ENCODE measurements around the gene SPDYE2. TPM values are rescaled to one million over a fixed set of nuclear protein-coding genes. Genes with fewer than 3 reads are reported as not detected.
"Not testable (repeated sequence)": the region's sequence is repeated elsewhere in the genome, so short reads cannot be mapped to it uniquely, and the experiment has no call there.

The SPDYE2 gene
- total and polyA plus RNA-seq, 2 donors (not counting 1 experiment from before 2014, with no cell fraction given): 0.07 to 0.47 TPM

DNA sequence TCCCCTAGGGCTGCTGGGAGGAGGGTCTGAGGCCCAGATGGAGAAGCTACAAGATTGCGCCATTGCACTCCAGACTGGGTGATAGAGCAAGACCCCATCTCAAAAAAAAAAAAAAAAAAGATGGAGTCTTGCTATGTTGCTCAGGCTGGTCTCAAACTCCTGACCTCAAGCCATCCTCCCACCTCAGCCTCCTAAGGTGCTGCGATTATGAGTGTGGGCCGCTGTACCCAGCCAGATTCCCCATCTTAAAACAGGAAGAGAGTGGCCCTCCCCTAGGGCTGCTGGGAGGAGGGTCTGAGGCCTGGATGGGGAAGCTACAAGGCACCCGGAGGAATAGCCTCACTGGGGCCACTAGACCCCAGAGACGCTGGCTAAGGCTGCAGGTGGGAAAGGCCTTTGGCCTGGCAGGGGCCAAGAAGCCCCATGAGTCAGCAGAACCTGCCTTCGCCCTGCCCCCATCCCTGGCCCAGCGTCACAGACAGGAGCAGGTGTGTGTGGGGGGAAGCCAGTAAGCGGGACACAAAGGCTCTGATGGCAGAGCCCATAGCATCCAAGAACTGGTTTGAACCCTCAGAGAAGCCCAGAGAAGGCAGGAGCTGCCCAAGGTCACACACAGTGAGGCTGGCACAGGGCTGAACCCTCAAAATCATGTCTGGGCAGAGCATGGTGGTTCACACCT, 43.5 kb upstream of the SPDYE2 start:
- H3K4me2 ChIP-seq (replicated peaks; ENCODE audit: low read depth, low read length, poor library complexity, severe bottlenecking); H3K27me3 Mint-ChIP-seq; H3K4me1 Mint-ChIP-seq; ATAC-seq (ENCODE audit: low read depth); H3K27ac ChIP-seq (ENCODE audit: low read length in 2 of 2); H3K4me1 ChIP-seq (ENCODE audit: control insufficient read depth in 2 of 2, insufficient read depth in 2 of 2, low read length in 2 of 2); H3K36me3 ChIP-seq (replicated peaks in 1 of 2; ENCODE audit: control extremely low read depth in 1 of 2, control insufficient read depth in 1 of 2, extremely low read depth in 1 of 2, insufficient read depth in 2 of 2, low read length in 1 of 2); intact Hi-C loops (cut with micrococcal nuclease); H3K27me3 ChIP-seq (replicated peaks in 1 of 4; ENCODE audit: control extremely low read depth in 1 of 4, control insufficient read depth in 3 of 4, insufficient read depth in 4 of 4, low read length in 3 of 4); H3K79me2 ChIP-seq (ENCODE audit: control insufficient read depth, insufficient read depth, low read length); DNase-seq; H3K4me3 Mint-ChIP-seq; H4K20me1 ChIP-seq (ENCODE audit: control insufficient read depth, insufficient read depth, low read length, poor library complexity, severe bottlenecking); H3K9me3 ChIP-seq (ENCODE audit: control extremely low read depth in 1 of 3, control insufficient read depth in 2 of 3, insufficient read depth in 1 of 3, low read length in 2 of 3); H2AFZ ChIP-seq (ENCODE audit: insufficient read depth, low read depth, low read length, poor library complexity, severe bottlenecking); H3K9ac ChIP-seq (ENCODE audit: low read length); CTCF ChIA-PET; H3K4me3 ChIP-seq (ENCODE audit: control extremely low read depth in 1 of 5, extremely low read depth in 1 of 5, insufficient read depth in 1 of 5, low read depth in 2 of 5, low read length in 4 of 5); POLR2A ChIA-PET; H3K27ac Mint-ChIP-seq; H3K9me3 Mint-ChIP-seq (ENCODE audit: insufficient read depth): not testable (repeated sequence)
- WGBS (ENCODE audit: insufficient coverage): no CpG with 5 or more reads among the region's 8 CpGs

- H3K36me3 ChIP-seq (replicated peaks in 1 of 2; ENCODE audit: control extremely low read depth in 1 of 2, control insufficient read depth in 1 of 2, extremely low read depth in 1 of 2, insufficient read depth in 2 of 2, low read length in 1 of 2); H3K27ac Mint-ChIP-seq; H3K9ac ChIP-seq (ENCODE audit: low read length); H2AFZ ChIP-seq (ENCODE audit: insufficient read depth, low read depth, low read length, poor library complexity, severe bottlenecking); H3K27ac ChIP-seq (ENCODE audit: low read length in 2 of 2); H3K79me2 ChIP-seq (ENCODE audit: control insufficient read depth, insufficient read depth, low read length); H3K9me3 Mint-ChIP-seq (ENCODE audit: insufficient read depth); H4K20me1 ChIP-seq (ENCODE audit: control insufficient read depth, insufficient read depth, low read length, poor library complexity, severe bottlenecking); H3K4me3 ChIP-seq (ENCODE audit: control extremely low read depth in 1 of 5, extremely low read depth in 1 of 5, insufficient read depth in 1 of 5, low read depth in 2 of 5, low read length in 4 of 5); ATAC-seq (ENCODE audit: low read depth); H3K9me3 ChIP-seq (ENCODE audit: control extremely low read depth in 1 of 3, control insufficient read depth in 2 of 3, insufficient read depth in 1 of 3, low read length in 2 of 3); H3K4me3 Mint-ChIP-seq; POLR2A ChIA-PET; H3K4me1 Mint-ChIP-seq; CTCF ChIA-PET; H3K4me1 ChIP-seq (ENCODE audit: control insufficient read depth in 2 of 2, insufficient read depth in 2 of 2, low read length in 2 of 2); DNase-seq; intact Hi-C loops (cut with micrococcal nuclease); H3K4me2 ChIP-seq (replicated peaks; ENCODE audit: low read depth, low read length, poor library complexity, severe bottlenecking); H3K27me3 Mint-ChIP-seq; H3K27me3 ChIP-seq (replicated peaks in 1 of 4; ENCODE audit: control extremely low read depth in 1 of 4, control insufficient read depth in 3 of 4, insufficient read depth in 4 of 4, low read length in 3 of 4): not testable (repeated sequence)
- WGBS (ENCODE audit: insufficient coverage): 89% methylated on average over 2 of the region's 8 CpGs
Observed at GRCh38 chr7:102510575-102510974, 40.5 kb upstream of the SPDYE2 start.

GRCh38 chr7:102511860-102512522, 39.0 kb upstream of the SPDYE2 start:
- H3K4me2 ChIP-seq (replicated peaks; ENCODE audit: low read depth, low read length, poor library complexity, severe bottlenecking): peak overlapping the region; percentile 43
- H4K20me1 ChIP-seq (ENCODE audit: control insufficient read depth, insufficient read depth, low read length, poor library complexity, severe bottlenecking); H3K9me3 Mint-ChIP-seq (ENCODE audit: insufficient read depth); H3K27ac Mint-ChIP-seq; H3K27me3 ChIP-seq (replicated peaks in 1 of 4; ENCODE audit: control extremely low read depth in 1 of 4, control insufficient read depth in 3 of 4, insufficient read depth in 4 of 4, low read length in 3 of 4); intact Hi-C loops (cut with micrococcal nuclease); H3K9me3 ChIP-seq (ENCODE audit: control extremely low read depth in 1 of 3, control insufficient read depth in 2 of 3, insufficient read depth in 1 of 3, low read length in 2 of 3); H3K27me3 Mint-ChIP-seq; H3K4me3 ChIP-seq (ENCODE audit: control extremely low read depth in 1 of 5, extremely low read depth in 1 of 5, insufficient read depth in 1 of 5, low read depth in 2 of 5, low read length in 4 of 5); CTCF ChIA-PET; H3K36me3 ChIP-seq (replicated peaks in 1 of 2; ENCODE audit: control extremely low read depth in 1 of 2, control insufficient read depth in 1 of 2, extremely low read depth in 1 of 2, insufficient read depth in 2 of 2, low read length in 1 of 2); H3K4me3 Mint-ChIP-seq; H3K27ac ChIP-seq (ENCODE audit: low read length in 2 of 2); POLR2A ChIA-PET; DNase-seq; H3K4me1 Mint-ChIP-seq; H3K4me1 ChIP-seq (ENCODE audit: control insufficient read depth in 2 of 2, insufficient read depth in 2 of 2, low read length in 2 of 2); H3K79me2 ChIP-seq (ENCODE audit: control insufficient read depth, insufficient read depth, low read length); H3K9ac ChIP-seq (ENCODE audit: low read length): not testable (repeated sequence)
- peak; percentile 75 for ATAC-seq (ENCODE audit: low read depth)
- H2AFZ ChIP-seq (ENCODE audit: insufficient read depth, low read depth, low read length, poor library complexity, severe bottlenecking): peak overlapping the region; percentile 51
- WGBS (ENCODE audit: insufficient coverage): no CpG with 5 or more reads among the region's 30 CpGs

GRCh38 chr7:102512642-102513221, 38.3 kb upstream of the SPDYE2 start:
- H3K4me3 ChIP-seq (ENCODE audit: control extremely low read depth in 1 of 5, extremely low read depth in 1 of 5, insufficient read depth in 1 of 5, low read depth in 2 of 5, low read length in 4 of 5); H3K36me3 ChIP-seq (replicated peaks in 1 of 2; ENCODE audit: control extremely low read depth in 1 of 2, control insufficient read depth in 1 of 2, extremely low read depth in 1 of 2, insufficient read depth in 2 of 2, low read length in 1 of 2); H4K20me1 ChIP-seq (ENCODE audit: control insufficient read depth, insufficient read depth, low read length, poor library complexity, severe bottlenecking); H3K4me1 Mint-ChIP-seq; H3K9ac ChIP-seq (ENCODE audit: low read length); intact Hi-C loops (cut with micrococcal nuclease); POLR2A ChIA-PET; H3K79me2 ChIP-seq (ENCODE audit: control insufficient read depth, insufficient read depth, low read length); H3K27ac ChIP-seq (ENCODE audit: low read length in 2 of 2); ATAC-seq (ENCODE audit: low read depth); H3K9me3 Mint-ChIP-seq (ENCODE audit: insufficient read depth); H3K27me3 Mint-ChIP-seq; CTCF ChIA-PET; H3K4me1 ChIP-seq (ENCODE audit: control insufficient read depth in 2 of 2, insufficient read depth in 2 of 2, low read length in 2 of 2); H3K27me3 ChIP-seq (replicated peaks in 1 of 4; ENCODE audit: control extremely low read depth in 1 of 4, control insufficient read depth in 3 of 4, insufficient read depth in 4 of 4, low read length in 3 of 4); H3K9me3 ChIP-seq (ENCODE audit: control extremely low read depth in 1 of 3, control insufficient read depth in 2 of 3, insufficient read depth in 1 of 3, low read length in 2 of 3); H3K27ac Mint-ChIP-seq: not testable (repeated sequence)
- DNase-seq: peak; percentile 45
- H2AFZ ChIP-seq (ENCODE audit: insufficient read depth, low read depth, low read length, poor library complexity, severe bottlenecking): peak overlapping the region; percentile 51
- H3K4me3 Mint-ChIP-seq: peak overlapping the region; percentile 26
- 13% methylated on average over 1 of the region's 5 CpGs for WGBS (ENCODE audit: insufficient coverage)
- H3K4me2 ChIP-seq (replicated peaks; ENCODE audit: low read depth, low read length, poor library complexity, severe bottlenecking): peak overlapping the region; percentile 43
